ENCODE data around the gene CAP1.
A peak's percentile ranks its signal among the peaks of the same experiment; 100 is the strongest.
"Not testable (repeated sequence)": the region's sequence is repeated elsewhere in the genome, so short reads cannot be mapped to it uniquely, and the experiment has no call there.

The CAP1 gene

DNA sequence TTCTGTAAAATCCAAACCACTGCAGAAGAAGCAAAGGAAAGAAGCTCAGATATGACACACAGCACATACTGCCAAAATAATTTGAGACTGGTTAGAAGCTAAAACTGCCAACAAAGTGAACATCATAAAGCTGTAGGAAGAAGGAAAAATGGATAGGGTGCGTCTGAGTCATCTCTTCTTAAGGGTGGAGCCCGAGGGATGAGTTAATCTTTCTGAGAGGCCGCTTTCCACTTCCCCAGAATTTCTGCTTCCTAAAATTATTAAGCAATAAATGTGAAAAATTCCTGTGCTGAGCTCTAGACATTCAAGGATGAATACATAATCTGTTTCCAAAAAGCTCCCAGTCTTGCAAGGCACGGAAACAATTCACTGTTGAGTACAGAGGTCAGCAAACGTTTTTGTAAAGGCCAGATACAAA is 36.4 kb downstream of the CAP1 start:
- H3K27ac ChIP-seq = no peak overlapping the region
- TF ChIP-seq, protein P1, sequence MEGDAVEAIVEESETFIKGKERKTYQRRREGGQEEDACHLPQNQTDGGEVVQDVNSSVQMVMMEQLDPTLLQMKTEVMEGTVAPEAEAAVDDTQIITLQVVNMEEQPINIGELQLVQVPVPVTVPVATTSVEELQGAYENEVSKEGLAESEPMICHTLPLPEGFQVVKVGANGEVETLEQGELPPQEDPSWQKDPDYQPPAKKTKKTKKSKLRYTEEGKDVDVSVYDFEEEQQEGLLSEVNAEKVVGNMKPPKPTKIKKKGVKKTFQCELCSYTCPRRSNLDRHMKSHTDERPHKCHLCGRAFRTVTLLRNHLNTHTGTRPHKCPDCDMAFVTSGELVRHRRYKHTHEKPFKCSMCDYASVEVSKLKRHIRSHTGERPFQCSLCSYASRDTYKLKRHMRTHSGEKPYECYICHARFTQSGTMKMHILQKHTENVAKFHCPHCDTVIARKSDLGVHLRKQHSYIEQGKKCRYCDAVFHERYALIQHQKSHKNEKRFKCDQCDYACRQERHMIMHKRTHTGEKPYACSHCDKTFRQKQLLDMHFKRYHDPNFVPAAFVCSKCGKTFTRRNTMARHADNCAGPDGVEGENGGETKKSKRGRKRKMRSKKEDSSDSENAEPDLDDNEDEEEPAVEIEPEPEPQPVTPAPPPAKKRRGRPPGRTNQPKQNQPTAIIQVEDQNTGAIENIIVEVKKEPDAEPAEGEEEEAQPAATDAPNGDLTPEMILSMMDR (conservative IDR thresholded peaks at IDR 0.05) = no peak

DNA sequence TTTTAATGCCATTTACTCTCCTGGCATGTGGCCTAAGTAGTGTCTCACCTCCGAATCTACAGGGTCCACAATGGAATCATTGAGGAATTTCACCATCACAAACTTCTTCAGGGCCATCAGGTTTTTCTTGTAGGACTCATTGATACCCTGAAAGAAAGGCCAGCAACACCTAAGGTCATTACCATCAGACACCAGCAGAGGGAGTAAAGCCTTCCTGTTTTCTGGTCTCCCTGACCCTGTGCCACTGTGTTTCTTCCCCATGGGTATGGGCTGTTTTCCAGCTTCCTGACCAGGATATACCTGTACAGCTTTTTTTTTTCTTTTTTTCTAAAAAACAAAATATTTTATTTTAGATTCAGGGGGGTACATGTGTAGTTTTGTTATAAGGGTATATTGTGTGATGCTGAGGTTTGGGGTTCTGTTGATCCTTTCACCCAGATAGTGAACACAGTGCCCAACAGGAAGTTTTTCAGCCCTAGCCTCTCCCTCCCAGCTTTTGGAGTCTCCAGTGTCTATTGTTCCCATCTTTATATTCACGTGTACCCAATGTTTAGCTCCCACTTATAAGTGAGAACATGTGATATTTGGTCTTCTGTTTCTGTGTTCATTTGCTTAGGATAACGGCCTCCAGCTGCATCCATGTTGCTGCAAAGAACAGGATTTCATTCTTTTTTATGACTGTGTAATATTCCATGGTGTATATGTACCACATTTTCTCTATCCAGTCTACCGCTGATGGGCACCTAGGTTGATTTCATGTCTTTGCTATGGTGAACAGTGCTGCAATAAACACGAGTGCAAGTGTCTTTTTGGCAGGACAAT is 38.2 kb downstream of the CAP1 start:
- H3K27ac ChIP-seq = no peak overlapping the region
- TF ChIP-seq, protein P1 (conservative IDR thresholded peaks at IDR 0.05) = peak; percentile 84

DNA sequence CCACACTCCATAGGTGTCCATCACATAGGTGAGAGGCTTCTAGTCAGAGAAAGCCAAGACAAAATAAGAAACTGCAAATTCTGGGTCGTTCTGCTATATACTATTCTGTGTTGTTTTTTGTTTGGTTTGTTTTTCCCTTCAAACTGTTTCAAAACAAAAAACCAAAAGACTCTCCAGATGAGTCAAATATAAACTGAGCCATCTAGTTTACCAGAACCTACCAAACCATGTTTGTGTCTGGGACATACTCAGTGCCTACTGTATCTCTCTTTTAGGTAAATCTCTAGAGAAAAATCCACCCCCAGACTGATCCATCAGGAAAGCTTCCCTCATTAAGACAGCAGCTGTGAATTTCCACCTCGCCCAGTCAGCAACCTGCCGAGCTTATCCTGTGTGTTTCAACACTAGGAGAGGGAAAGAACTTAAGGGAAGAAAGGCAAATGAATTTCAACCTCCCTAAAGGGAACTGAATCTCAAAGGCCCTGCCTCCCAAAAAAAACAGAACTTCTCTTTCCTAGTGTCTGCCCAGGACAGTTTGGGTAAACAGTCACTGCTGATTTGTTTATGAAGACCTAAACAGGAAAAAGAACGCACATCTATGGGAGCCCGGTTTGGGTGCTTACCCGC is 39.4 kb downstream of the CAP1 start:
- H3K27ac ChIP-seq = no peak overlapping the region
- TF ChIP-seq, protein P1 (conservative IDR thresholded peaks at IDR 0.05) = no peak

DNA sequence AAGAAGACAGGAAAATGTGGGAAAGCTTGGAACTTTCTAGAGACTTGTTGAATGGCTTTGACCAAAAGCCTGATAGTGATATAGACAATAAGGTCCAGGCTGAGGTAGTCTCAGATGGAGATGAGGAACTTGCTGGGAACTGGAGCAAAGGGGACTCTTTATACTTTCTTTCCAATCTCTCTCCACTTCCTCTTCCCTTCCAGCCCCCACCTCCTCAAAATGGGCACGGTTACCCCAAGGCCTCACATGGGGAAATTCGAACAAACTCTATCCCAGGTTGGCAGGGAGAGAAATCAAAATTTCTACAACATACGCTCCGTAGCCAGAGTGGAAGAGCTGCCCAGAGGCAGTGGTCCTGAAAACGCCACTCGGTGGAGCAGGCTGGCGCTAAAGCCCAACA is 41.3 kb downstream of the CAP1 start:
- TF ChIP-seq, protein P1 (conservative IDR thresholded peaks at IDR 0.05) = no peak

DNA sequence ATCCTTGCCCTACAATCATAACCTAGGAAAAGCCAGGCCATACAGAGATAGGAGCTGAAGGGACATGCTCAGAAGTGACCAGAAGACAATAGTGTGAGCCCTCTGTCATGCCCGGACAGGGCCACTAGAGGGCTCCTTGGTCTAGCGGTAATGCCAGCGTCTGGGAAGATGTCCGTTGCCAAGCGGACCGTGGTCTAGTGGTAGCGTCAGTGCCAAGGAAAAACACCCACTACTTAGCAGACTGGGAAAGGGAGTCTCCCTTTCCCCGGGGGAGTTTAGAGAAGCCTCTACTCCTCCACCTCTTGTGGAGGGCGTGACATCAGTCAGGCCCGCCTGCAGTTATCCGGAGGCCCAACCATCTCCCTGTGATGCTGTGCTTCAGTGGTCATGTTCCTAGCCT is 44.2 kb downstream of the CAP1 start:
- TF ChIP-seq, protein P1 (conservative IDR thresholded peaks at IDR 0.05) = peak; percentile 88
- H3K27ac ChIP-seq = not testable (repeated sequence)

More for the DNA sequence above, 41.3 kb downstream of the CAP1 start:
- no peak overlapping the region for H3K27ac ChIP-seq

DNA sequence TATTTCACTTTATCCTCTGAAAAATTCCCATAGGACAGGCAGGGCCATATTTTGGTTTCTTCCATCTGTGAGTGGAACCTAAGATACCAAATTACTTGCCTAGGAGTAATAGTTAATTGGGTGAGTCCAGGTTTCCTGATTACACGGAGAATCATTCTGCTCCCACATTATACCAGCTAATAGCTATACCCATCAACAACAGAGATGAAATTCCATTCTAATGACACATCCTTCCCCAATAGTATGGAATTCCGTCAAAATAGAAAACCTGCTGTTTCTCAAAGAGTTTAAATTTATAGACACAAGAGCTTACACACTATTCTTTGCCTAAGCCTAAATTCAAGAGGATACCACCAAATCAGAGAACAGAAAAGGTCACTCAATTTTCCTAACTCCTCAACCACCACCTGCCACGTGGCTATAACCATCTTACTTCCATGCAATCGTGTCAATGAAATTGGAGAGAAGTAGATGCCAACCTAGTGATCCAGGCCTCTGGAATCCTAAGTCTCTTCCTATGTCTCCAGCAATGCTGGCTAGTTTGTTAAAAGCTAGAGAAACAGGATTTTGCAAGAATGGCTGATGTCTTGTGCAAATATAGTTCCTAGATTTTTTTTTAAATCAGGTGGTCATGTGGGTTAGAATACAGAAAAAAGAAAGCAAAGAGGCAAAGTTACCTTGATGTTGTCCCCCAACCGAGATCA is 50.3 kb downstream of the CAP1 start:
- TF ChIP-seq, protein P1 (conservative IDR thresholded peaks at IDR 0.05) = no peak
- H3K27ac ChIP-seq = no peak overlapping the region

DNA sequence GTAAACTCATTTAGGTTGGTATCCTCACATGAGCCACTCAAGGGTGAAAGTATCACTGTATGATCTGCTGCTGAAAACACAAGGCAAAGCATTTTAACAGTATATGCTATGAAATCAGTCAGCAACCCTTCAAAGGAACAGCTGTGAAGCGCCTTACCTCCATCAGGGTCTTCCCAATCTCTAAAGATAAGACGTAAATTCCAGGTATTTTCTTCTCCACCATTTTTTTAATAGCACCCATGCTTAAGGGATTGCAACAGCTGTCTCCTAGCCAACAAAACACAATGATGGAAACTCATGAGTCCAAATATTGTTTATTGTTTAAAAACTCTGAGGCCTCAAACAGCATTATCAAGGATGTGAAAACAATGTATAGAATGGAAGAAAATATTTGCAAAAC is 51.7 kb downstream of the CAP1 start:
- H3K27ac ChIP-seq = no peak overlapping the region

More for the DNA sequence above, 51.7 kb downstream of the CAP1 start:
- TF ChIP-seq, protein P1 (conservative IDR thresholded peaks at IDR 0.05) = no peak
